PFSK-1 (cell line): ENCODE results near the gene MYO7A.

ENCODE experiments used
- POLR2AphosphoS5 ChIP-seq: IDR thresholded peaks from 2 replicates; pipeline ENCODE4 v1.6.1; 2012; ENCODE audit warnings: low read depth, mild to moderate bottlenecking, control low read depth, low read length, moderate library complexity
- REST ChIP-seq, 2 experiments: IDR thresholded peaks; 2 replicates each; pipeline versions ENCODE4 v1.6.1 to v1.8.0; 2011 to 2012; ENCODE audit warnings: low read depth in 2 of 2, low read length in 2 of 2, control low read depth in 1 of 2, inconsistent platforms in 1 of 2, mild to moderate bottlenecking in 1 of 2, moderate library complexity in 1 of 2; ENCODE audit not compliant: insufficient read depth in 1 of 2
- SIN3A ChIP-seq: IDR thresholded peaks from 2 replicates; pipeline ENCODE4 v1.6.1; 2012; ENCODE audit warnings: mild to moderate bottlenecking, low read length, moderate library complexity, borderline replicate concordance; ENCODE audit not compliant: insufficient read depth
- TAF1 ChIP-seq: IDR thresholded peaks from 2 replicates; pipeline ENCODE4 v1.6.1; 2012; ENCODE audit warnings: low read length, control low read depth, borderline replicate concordance; ENCODE audit not compliant: insufficient read depth

- TF ChIP-seq SIN3A (no peak), POLR2AphosphoS5 (no peak), TAF1 (no peak), REST (IDR thresholded peaks at IDR 0.05; ENCODE audit: insufficient read depth in 1 of 2, low read depth in 2 of 2, low read length in 2 of 2) (no peak)
Observed at GRCh38 chr11:77201370-77201769, 73.3 kb downstream of the MYO7A start.
